ENCODE data around the gene MEI1. TPM values are rescaled to one million over a fixed set of nuclear protein-coding genes. Genes with fewer than 3 reads are reported as not detected.

Gene MEI1
- total RNA-seq, 1 experiment from 2014 or later: 0.35 TPM

GRCh38 chr22:41713004-41713403, 13.7 kb downstream of the MEI1 start:
- ChIA-PET POLR2A (no interaction called here), CTCF (interaction anchor here (0.6 to 3.1 kb wide), 4 partner anchors 16 to 337 kb away, joined by 3 to 23 read pairs (median 9); no protein-coding TSS in a partner anchor)
- no peak for TF ChIP-seq FOXP4 (CRISPR knock-in tag; IDR thresholded peaks at IDR 0.05)
- TF ChIP-seq ARID4B (CRISPR knock-in tag; IDR thresholded peaks at IDR 0.05; ENCODE audit: borderline replicate concordance): no peak
- TF ChIP-seq ZNF219 (CRISPR knock-in tag; IDR thresholded peaks at IDR 0.05; ENCODE audit: borderline replicate concordance): no peak
- TF ChIP-seq ZNF138 (CRISPR knock-in tag; conservative IDR thresholded peaks at IDR 0.05): no peak
- TF ChIP-seq NR3C1 (CRISPR knock-in tag; conservative IDR thresholded peaks at IDR 0.05; ENCODE audit: low read depth): no peak
- TF ChIP-seq NFE2L1 (CRISPR knock-in tag; IDR thresholded peaks at IDR 0.05): no peak
- TF ChIP-seq SMAD3 (CRISPR knock-in tag; IDR thresholded peaks at IDR 0.05; ENCODE audit: borderline replicate concordance): no peak
- no peak for TF ChIP-seq ZMAT4 (CRISPR knock-in tag; IDR thresholded peaks at IDR 0.05)
- TF ChIP-seq AFF4 (CRISPR knock-in tag; IDR thresholded peaks at IDR 0.05; ENCODE audit: borderline replicate concordance): no peak
- no peak for TF ChIP-seq OVOL2 (CRISPR knock-in tag; IDR thresholded peaks at IDR 0.05; ENCODE audit: borderline replicate concordance)
- DNase-seq (ENCODE audit: low spot score) (no peak), ATAC-seq (no peak)
- Mint-ChIP-seq H3K4me3 (no peak overlapping the region), H3K27ac (no peak overlapping the region), H3K36me3 (no peaks in the 10 kb centered on the region), H3K4me1 (no peaks in the 10 kb centered on the region), H3K9me3 (no peaks in the 10 kb centered on the region), H3K27me3 (ENCODE audit: low read depth) (peaks cover 31% of the 10 kb centered on the region)

GRCh38 chr22:41722496-41722895, 23.2 kb downstream of the MEI1 start:
- H3K9me3 Mint-ChIP-seq: no peaks in the 10 kb centered on the region
- ATAC-seq (no peak), DNase-seq (ENCODE audit: low spot score) (no peak)
- ChIA-PET POLR2A (no interaction called here), CTCF (interaction anchor here (0.7 to 1.7 kb wide), 2 partner anchors 24 to 40 kb away, joined by 3 to 7 read pairs; no protein-coding TSS in a partner anchor)
- peaks cover 3% of the 10 kb centered on the region; the same call in 1 of the 2 replicates for H3K27me3 Mint-ChIP-seq (ENCODE audit: low read depth)
- H3K36me3 Mint-ChIP-seq: no peaks in the 10 kb centered on the region
- H3K4me3 Mint-ChIP-seq: no peak overlapping the region
- H3K27ac Mint-ChIP-seq: no peak overlapping the region
- no peaks in the 10 kb centered on the region for H3K4me1 Mint-ChIP-seq
- TF ChIP-seq ZNF416 (CRISPR knock-in tag; IDR thresholded peaks at IDR 0.05): no peak
- no peak for TF ChIP-seq MAX (CRISPR knock-in tag; IDR thresholded peaks at IDR 0.05)
- TF ChIP-seq FOXP1 (CRISPR knock-in tag; IDR thresholded peaks at IDR 0.05; ENCODE audit: borderline replicate concordance): no peak
- no peak for TF ChIP-seq RELA (CRISPR knock-in tag; IDR thresholded peaks at IDR 0.05; ENCODE audit: borderline replicate concordance)
- no peak for TF ChIP-seq CDX4 (CRISPR knock-in tag; IDR thresholded peaks at IDR 0.05; ENCODE audit: borderline replicate concordance)
- no peak for TF ChIP-seq GRHL2 (CRISPR knock-in tag; IDR thresholded peaks at IDR 0.05; ENCODE audit: insufficient replicate concordance, severe bottlenecking)
- no peak for TF ChIP-seq ZNF532 (CRISPR knock-in tag; IDR thresholded peaks at IDR 0.05; ENCODE audit: borderline replicate concordance)
- no peak for TF ChIP-seq ZNF138 (CRISPR knock-in tag; conservative IDR thresholded peaks at IDR 0.05)
- no peak for TF ChIP-seq SMAD4 (CRISPR knock-in tag; IDR thresholded peaks at IDR 0.05)
- no peak for TF ChIP-seq SOX15 (CRISPR knock-in tag; IDR thresholded peaks at IDR 0.05)

Measured in WTC11 (cell line).